Measurements from ENCODE around the gene PHEX. TPM values are rescaled to one million over a fixed set of nuclear protein-coding genes. Genes with fewer than 3 reads are reported as not detected.

PHEX gene
- total RNA-seq, 4 donors from 2014 or later, result 0.52 to 1.2 (median 0.65) TPM

DNA sequence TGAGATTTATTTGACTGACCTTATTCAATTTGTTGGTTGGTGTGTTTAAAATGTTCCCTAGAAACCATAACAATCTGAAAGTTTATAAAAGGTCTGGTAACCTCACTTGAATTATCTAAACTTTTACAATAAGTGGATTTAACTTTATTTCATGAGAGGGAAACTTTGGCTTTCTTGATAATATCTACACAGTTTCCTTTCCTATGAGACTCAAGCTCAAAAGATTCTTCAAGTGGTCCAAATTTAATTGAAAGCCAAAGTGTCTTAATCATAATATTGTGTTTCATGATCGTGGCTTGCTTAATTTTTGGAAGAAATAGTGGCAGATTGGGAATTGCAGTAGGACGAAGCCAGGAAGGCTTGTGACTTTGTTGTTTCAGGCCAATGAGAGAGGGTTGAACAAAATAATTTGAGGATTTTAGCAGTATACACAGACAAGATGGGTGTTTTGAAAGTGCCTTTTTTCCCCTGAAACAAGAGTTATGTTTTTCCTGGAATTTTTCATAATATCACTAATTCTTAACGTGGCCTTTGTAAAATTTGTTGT is 55.0 kb downstream of the PHEX start:
- no peak for TF ChIP-seq POLR2A (IDR thresholded peaks at IDR 0.05; ENCODE audit: low read depth)
- TF ChIP-seq EP300 (IDR thresholded peaks at IDR 0.05), result no peak
- no peak for TF ChIP-seq POLR2AphosphoS5 (IDR thresholded peaks at IDR 0.05)
- TF ChIP-seq, protein P1, sequence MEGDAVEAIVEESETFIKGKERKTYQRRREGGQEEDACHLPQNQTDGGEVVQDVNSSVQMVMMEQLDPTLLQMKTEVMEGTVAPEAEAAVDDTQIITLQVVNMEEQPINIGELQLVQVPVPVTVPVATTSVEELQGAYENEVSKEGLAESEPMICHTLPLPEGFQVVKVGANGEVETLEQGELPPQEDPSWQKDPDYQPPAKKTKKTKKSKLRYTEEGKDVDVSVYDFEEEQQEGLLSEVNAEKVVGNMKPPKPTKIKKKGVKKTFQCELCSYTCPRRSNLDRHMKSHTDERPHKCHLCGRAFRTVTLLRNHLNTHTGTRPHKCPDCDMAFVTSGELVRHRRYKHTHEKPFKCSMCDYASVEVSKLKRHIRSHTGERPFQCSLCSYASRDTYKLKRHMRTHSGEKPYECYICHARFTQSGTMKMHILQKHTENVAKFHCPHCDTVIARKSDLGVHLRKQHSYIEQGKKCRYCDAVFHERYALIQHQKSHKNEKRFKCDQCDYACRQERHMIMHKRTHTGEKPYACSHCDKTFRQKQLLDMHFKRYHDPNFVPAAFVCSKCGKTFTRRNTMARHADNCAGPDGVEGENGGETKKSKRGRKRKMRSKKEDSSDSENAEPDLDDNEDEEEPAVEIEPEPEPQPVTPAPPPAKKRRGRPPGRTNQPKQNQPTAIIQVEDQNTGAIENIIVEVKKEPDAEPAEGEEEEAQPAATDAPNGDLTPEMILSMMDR (IDR thresholded peaks at IDR 0.05), result no peak
- Histone ChIP-seq H3K36me3 (no peaks in the 10 kb centered on the region), H3K27ac (replicated peaks in 1 of 4) (peak overlapping the region in 2 of 4 donors; percentile 1 to 35), H3K4me1 (peaks cover 0 to 8% (median 0%) of the 10 kb centered on the region in 4 donors), H3K9me3 (no peaks in the 10 kb centered on the region), H3K4me3 (no peak overlapping the region), H3K27me3 (no peaks in the 10 kb centered on the region)
- DNase-seq (ENCODE audit: extremely low spot score), result no peak
- WGBS, result 47% methylated on average over 3 of the region's 3 CpGs
- intact Hi-C loops (cut with DNase I), result no loop called here

DNA sequence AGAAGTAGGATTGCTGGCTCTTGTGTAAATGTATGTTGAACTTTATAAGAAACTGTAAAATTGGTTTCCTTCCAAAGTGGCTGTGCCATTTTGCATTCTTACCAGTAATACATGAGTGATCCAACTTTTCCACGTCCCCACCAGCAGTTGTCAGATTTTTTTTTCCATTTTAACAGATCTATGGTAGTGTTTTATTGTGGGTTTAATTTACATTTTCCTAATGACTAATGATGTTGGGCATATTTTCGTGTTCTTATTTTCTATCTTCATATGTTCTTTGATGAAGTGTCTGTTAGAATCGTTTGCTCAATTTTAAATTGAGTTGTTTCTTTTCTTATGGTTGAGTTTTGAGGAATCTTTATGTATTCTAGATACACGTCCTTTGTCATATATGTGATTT is 56.2 kb downstream of the PHEX start:
- Histone ChIP-seq H3K36me3 (no peaks in the 10 kb centered on the region), H3K27ac (replicated peaks in 1 of 4) (no peak overlapping the region), H3K4me1 (peaks cover 0 to 9% (median 2%) of the 10 kb centered on the region in 4 donors), H3K9me3 (no peaks in the 10 kb centered on the region), H3K27me3 (no peaks in the 10 kb centered on the region), H3K4me3 (no peak overlapping the region)
- 63% methylated on average over 4 of the region's 4 CpGs for WGBS
- TF ChIP-seq EP300 (IDR thresholded peaks at IDR 0.05) (no peak), POLR2AphosphoS5 (IDR thresholded peaks at IDR 0.05) (no peak), POLR2A (IDR thresholded peaks at IDR 0.05; ENCODE audit: low read depth) (no peak)
- TF ChIP-seq, protein P1 (IDR thresholded peaks at IDR 0.05), result no peak
- DNase-seq (ENCODE audit: extremely low spot score), result no peak
- intact Hi-C loops (cut with DNase I), result no loop called here

DNA sequence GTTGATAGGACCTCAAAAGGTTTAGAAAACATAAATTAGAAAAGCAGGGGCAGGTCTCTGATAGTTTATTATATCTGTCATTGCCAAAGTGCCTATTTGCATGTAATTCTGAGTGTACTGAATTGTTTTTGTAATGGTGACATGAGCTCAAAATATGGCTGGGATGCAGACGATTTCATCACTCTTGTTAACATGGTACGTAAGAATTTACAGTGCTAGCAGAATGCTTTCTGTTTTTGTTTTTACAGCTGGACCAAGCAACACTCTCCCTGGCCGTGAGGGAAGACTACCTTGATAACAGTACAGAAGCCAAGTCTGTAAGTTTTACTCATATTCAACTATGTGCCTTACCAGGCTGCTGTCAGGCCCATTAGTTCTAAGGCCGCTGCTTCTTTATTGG is 58.1 kb downstream of the PHEX start:
- WGBS, result 59% methylated on average over 4 of the region's 4 CpGs

DNA sequence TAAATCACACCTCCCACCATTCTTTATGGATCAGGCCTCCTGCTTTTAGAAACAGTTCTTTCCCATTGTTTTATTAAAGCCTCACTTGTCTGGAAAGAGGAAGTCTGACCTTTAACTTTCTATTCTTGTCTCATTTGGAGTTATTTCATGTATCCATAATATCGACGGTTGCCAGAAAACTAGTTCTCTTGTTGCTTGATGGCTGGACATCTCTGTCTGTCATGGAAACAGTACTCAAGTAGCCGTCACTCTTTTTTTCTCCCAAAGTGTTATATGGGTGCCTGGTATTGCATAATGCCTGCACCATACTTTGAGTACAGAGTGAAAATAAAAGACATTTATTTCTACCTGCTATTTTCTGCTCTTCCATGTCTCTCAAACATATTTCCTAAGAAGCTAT is 61.4 kb downstream of the PHEX start:
- no peak for DNase-seq (ENCODE audit: extremely low spot score)
- H3K4me1 ChIP-seq, result peaks cover 0 to 24% (median 18%) of the 10 kb centered on the region in 4 donors
- H3K27me3 ChIP-seq, result no peaks in the 10 kb centered on the region
- H3K27ac ChIP-seq (replicated peaks in 1 of 4), result peak overlapping the region in 2 of 4 donors; percentile 35 to 53
- H3K4me3 ChIP-seq, result no peak overlapping the region
- 31% methylated on average over 3 of the region's 3 CpGs for WGBS
- H3K9me3 ChIP-seq, result no peaks in the 10 kb centered on the region
- intact Hi-C loops (cut with DNase I), result no loop called here
- H3K36me3 ChIP-seq, result no peaks in the 10 kb centered on the region
- TF ChIP-seq EP300 (IDR thresholded peaks at IDR 0.05), result no peak
- TF ChIP-seq, protein P1 (IDR thresholded peaks at IDR 0.05), result no peak
- no peak for TF ChIP-seq POLR2A (IDR thresholded peaks at IDR 0.05; ENCODE audit: low read depth)
- TF ChIP-seq POLR2AphosphoS5 (IDR thresholded peaks at IDR 0.05), result no peak

More for the DNA sequence above, 58.1 kb downstream of the PHEX start:
- Histone ChIP-seq H3K4me1 (peaks cover 0 to 23% (median 10%) of the 10 kb centered on the region in 4 donors), H3K9me3 (no peaks in the 10 kb centered on the region), H3K36me3 (no peaks in the 10 kb centered on the region), H3K4me3 (no peak overlapping the region), H3K27ac (replicated peaks in 1 of 4) (no peak overlapping the region), H3K27me3 (no peaks in the 10 kb centered on the region)
- DNase-seq (ENCODE audit: extremely low spot score), result no peak
- intact Hi-C loops (cut with DNase I), result no loop called here
- no peak for TF ChIP-seq POLR2AphosphoS5 (IDR thresholded peaks at IDR 0.05)
- no peak for TF ChIP-seq EP300 (IDR thresholded peaks at IDR 0.05)
- TF ChIP-seq POLR2A (IDR thresholded peaks at IDR 0.05; ENCODE audit: low read depth), result no peak
- TF ChIP-seq, protein P1 (IDR thresholded peaks at IDR 0.05), result no peak

DNA sequence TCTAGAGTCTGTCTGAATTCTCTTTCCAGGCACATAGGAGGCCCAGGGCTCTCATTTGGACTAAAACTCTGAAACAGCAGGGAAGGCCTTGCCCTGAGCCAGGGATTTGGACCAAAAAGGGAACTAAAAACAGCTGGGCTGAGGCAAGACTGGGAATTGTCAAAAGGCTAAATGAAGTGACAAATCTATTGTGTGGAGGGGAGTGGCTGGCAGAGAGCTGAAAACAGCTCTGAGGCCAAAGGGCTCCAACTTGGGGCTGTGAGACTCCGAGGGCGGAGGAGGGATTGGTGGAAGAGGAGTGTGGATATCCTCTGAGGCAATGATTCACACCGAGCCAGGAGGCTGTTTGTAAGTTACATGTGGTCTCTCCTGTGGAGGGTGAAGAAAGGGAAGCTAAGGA is 63.2 kb downstream of the PHEX start:
- DNase-seq (ENCODE audit: extremely low spot score), result no peak
- intact Hi-C loops (cut with DNase I), result no loop called here

More for the DNA sequence above, 63.2 kb downstream of the PHEX start:
- Histone ChIP-seq H3K4me3 (no peak overlapping the region), H3K36me3 (no peaks in the 10 kb centered on the region), H3K27ac (replicated peaks in 1 of 4) (peak overlapping the region; percentile 31 to 53 (median 44)), H3K4me1 (peaks cover 0 to 33% (median 22%) of the 10 kb centered on the region in 4 donors), H3K27me3 (no peaks in the 10 kb centered on the region), H3K9me3 (no peaks in the 10 kb centered on the region)
- TF ChIP-seq POLR2AphosphoS5 (IDR thresholded peaks at IDR 0.05) (peak; percentile 21 to 34), POLR2A (IDR thresholded peaks at IDR 0.05; ENCODE audit: low read depth) (no peak), EP300 (IDR thresholded peaks at IDR 0.05) (no peak)
- TF ChIP-seq, protein P1 (IDR thresholded peaks at IDR 0.05), result no peak
- 54% methylated on average over 3 of the region's 3 CpGs for WGBS

All from esophagus muscularis mucosa (tissue), 4 donors.